Stimulated activated CD8-positive, alpha-beta memory T cell treated with anti-CD3 and anti-CD28 coated beads, Interleukin-7, amount 100 ng/mL, for 48 hours (primary cell): ENCODE results near the gene STUM.

Source experiments
- DNase-seq, 2 donors: peaks; one replicate each; pipeline ENCODE4 v3.0.0-alpha.2; 2020; ENCODE audit warnings: low read depth in 1 of 2; ENCODE audit errors: extremely low read depth in 1 of 2

The STUM gene

DNA sequence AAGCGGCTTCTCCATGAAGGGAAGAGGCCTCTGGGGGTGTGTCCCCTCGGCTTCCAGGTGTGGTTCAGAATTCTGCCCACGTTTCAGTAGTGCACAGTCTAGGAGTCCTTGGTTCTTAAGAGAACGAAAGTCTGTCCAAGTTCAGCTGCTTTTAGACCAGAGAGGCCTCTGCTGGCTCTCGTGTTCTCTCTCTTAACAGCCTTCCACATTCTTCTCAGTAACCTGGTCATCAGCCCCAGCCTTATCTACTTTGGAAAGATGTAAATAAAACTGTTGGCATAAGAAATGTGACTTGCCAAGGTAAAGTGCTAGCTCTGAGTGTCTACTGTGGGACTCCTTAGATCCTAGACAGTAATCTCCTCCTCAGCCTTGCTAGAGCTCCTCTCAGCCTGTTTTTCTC is 15.3 kb upstream of the STUM start:
- DNase-seq, result no peak

DNA sequence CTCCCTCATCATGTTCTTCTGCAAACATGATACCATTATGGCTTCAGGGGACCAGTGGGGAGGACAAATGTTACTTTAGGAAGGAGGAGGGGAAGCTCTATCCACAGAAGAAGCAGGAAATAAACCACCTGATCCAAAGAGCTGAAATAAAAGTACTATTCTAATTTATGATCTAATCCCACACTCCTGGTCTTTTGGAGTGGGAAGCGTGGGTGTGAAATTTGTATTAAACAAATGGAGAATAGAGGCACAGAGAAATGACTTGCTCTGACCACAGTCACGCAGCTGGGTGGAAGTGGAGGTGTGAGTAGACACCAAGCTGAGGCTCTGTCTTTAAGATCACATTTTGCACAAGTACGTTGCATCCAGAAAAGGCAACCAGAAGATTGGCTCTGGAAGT is 14.5 kb upstream of the STUM start:
- no peak for DNase-seq

DNA sequence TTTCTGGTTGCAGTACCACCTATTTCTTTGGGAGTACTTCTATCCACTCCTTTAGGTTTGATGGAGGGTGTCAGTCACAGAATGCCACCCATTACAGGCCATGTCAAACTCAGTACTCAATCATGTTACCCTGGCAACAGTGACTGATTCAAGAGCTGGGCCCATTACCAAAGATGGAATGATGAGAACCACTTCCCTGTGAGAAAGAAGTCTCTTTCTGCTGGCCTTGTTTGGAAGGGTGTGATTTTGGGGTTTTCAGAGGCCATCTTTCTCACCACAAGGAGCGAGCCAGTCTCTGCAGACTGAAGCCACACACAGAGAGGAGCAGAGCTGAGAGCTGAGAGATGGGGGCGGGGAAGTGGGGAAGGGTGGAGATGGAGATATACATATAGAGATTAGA is 13.9 kb upstream of the STUM start:
- no peak for DNase-seq

DNA sequence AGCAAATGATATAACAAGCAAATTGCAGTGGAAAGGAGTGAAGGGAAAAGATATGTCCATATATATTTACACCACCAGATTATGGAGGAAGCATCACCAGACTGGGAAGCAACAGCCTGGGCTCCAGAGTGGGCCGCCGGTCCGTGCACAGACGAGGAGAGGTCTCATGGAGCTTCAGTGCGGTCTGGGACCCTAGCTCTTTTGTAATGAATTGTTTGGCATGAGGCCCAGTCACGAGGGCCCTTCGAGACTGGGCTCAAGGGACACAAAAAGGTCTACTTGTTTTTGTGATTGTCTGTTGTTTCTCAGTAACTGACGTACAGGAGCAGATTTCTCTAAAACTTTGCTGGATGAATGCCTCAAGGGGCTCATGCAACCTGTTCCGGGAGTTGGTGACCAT is 12.9 kb upstream of the STUM start:
- no peak for DNase-seq

DNA sequence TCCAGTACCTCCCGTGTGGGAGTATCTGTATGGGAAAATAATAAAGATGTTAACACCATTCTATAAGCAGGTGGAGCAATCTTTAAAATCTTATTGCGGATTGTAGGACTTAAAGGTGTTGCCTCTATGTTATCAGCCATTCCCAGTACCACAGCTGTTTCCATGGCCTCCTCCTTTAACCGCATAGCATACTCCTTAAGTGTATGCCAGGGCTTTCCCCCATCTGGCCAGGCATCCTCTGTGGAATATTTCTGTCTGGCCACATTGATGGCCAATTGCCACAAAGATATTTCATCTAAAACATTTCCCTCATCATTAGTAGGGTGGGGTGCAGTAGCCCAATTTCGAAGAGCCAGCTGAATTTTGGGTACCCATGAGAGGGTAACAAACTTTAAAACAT is 7.3 kb upstream of the STUM start:
- DNase-seq, result no peak

DNA sequence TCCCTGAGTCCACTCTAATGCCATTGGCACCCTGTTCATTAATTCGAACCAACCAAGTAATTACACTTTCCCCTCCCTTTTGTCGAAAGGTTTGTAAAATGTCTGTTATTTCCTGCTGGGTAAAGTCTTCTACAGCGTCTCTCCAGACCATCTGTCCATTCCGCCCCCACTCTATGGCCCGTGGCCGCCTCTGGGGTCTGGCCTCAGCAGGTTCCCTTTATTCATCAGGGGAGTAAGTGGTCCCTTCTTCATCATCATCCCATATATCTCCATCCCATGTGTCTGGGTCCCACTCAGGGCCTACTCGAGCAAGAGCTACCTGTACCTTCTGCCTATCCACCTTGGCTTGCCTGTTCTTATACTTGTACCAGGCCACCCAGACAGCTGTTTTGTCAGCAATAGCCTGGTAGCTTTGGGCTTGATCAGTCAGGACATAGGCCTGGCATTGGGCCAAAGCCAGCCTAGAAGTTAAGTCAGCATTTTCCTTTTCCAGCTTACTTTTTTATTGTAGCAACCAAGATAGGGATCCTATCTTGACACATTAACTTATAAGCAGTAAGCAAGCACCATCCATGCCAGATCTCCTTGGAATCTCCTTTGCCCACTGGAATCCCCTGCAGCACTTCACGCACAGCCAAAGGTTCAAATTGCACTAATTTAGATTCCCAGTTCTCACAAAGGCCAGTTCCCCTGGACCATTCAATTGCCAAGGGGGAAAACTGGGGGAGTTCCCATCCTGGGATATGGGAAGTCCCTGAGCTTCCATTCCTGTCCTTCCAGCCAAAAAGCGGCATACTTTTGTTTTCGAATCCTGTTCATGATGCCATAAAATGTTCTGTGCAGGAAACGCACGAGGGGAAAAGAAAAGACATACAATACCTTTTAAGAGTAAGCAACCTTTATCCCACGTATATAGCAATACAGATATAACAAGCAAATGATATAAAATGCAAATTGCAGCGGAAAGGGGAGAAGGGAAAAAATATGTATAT is 6.6 kb upstream of the STUM start:
- DNase-seq, result no peak

DNA sequence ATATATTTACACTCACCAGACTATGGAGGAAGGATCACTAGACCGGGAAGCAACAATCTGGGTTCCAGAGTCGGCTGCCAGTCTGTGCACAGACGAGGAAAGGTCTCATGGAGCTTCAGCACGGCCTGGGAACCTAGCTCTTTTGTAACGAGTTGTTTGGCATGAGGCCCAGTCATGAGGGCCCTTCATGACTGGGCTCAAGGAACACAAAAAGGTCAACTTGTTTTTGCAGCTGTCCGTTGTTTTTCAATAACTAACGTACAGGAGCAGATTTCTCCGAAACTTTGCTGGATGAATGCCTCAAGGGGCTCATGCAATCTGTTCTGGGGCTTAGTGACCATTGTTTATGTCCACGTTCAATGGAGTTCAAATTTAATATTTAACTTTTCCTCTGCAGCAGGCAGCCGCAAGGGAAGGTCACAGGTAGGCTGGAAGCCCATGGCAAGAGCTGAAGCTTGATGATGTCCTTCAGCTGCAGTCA is 5.9 kb upstream of the STUM start:
- DNase-seq, result no peak

DNA sequence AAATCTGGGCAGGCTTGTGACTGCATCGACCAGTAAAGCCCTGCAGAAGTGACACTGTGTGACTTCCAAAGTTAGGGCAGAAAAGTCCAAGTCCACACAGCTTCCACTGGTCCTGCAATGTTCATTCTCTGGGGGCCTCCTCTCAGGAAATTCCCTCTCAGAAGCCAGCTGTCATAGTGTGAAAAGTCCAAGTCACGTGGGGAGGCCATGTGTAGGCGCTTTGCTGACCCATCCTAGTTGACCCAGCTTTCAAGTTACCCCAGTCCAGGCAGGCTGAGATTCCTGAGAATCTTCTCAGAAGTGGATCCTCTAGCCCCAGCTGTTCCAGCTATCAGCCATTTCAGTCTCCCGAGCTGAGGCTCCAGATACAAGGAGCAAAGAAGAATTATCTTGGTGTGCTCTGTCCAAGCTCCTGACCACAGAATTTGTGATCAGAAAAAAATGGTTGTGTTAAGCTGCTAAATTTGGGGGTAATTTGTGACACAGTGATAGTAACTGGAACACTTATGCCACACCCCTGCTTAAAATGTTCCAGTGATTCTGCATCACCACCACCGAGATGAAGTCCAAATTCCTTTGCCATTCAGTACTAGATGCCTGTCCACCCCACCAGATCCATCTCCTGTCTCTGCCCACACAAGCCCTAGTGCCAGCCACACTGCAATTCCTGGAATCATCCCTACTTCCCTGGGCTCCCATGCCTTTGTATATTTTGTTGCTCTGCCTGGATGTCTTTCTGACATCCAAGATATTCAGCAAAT is 2.5 kb upstream of the STUM start:
- no peak for DNase-seq

DNA sequence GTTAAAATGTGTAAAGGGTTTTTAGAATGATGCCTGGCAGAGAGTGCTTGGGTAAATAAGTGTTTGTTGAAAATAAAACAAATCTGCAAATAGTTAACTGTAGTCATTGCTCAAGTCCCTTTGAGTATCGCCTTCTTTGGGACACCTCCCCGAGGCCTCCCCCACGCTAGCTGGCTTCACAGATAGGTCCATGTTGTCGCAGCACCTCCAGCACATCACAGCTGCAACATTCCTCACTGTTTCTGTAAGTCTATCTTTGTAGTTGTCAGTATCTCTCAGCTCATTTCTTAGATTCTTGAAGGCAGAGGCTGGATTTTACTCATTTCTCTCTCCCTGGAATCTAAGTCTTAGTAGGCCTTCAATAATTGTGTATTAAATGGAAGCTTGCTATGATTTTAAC is 1.6 kb upstream of the STUM start:
- DNase-seq, result no peak

DNA sequence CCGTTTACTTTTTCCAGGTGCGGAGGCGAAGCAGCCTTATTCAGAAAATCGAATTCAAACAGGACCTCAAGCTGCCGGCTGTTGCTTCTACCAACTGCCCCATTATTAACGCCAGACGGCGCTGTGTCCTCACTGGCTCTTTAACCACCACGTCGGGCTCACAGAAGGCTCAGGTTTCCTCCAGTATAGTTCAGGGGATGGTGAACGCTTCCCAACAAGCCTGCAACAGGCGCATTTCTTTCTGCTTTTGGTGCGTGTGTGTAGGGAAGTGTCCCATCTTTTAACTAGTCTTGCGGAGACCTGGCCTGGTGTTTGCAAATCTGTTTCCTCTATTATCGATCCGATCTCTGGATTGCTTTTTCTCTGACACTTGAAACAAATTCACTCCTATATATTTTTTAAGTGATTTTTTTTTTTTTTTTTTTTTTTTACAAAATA is 791 bp upstream of the STUM start:
- DNase-seq, result peak in 1 of 2 donors; percentile 27

DNA sequence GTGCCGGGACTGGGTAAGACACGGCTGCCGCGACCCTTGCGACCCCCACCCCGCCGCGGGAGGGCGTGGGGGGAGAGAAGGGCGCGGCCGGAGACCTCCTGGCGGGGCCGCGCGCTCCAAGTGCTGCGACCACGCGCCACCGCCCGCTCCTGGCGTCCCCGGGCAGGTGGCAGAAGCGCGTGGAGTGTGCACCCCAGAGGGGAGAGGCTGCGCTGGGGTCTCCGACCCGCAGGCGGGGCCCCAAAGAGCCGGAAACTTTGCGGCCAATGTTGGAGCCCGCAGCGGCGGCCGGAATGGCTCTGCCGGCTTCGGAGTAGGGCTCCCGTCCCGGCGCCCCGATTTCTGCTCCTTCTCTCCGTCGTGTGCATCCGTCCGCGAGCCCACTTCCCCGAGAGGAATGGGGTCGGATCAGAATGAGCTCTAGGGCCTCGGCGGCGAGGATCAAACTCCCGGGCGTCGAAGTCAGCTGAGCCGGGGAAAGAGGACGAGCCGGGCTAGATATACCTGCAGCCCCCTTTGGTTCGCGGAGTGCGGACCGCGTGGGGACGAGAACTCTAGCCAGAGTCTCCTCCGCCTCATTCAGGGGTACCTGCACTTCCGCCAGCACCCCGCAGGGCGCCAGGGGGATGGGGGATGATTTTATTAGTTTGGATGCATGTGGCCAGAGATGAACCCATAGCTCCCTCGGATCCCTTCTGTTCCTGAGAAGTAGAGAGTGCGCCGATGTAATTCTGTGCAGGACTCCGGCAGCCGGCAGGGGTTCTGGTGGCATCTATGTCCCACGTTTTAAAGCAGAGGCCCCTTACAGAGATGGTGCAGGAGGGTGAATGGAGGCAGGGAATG is 751 bp downstream of the STUM start:
- no peak for DNase-seq

DNA sequence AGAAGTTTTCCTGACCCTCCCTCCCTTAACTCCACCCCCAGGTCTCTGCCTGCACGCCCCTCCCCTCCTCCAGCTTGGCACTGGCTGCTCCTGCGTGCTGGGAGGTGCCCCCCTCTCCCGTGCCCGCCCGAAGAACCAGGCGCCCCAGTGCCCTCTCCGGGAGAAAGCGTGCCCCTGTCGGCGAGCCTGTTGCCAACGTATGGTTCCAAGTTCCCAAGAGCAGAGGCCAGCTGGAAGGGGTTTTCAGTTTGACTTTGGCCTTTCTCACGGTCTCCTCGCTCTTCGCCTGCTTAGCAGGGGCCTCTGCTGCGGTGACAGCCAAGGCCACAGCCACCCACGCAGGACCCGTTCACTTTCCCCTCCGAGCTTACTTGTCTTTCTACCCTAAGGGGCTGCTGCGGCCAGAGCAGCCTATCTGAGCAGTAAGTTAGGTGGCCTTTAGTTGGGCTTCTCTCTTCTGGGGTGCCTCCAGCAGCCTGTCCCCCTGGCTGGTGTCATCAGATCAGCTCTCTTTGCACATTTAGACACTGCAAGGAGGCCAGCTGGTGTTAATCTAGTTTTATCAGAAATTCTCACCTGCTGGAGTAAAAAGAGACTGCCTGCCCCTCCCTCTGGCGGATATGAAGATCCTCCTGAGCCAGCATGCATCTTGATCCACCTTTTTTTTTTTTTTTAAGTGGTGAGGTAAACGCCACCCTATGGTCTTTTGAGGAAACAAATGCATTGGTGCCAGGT is 1.5 kb downstream of the STUM start:
- DNase-seq, result peak in 1 of 2 donors; percentile 22

DNA sequence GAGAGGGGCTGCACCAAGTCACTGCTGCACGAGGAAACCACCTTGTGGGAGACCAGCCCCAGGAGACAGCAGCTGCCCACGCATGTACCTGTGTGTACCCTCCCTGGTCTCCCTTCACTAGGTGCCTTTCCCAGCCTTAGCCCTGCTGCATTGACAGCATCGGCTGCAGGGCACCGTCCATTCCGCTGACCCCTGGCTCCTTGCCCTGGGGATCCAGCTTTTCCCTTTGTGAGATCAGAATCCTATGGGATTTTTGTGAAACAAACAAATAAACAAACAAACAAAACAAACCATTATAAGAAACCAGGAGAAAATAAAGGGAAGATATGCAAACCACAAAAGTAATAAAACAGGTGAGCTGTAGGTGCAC is 2.1 kb downstream of the STUM start:
- DNase-seq, result no peak

DNA sequence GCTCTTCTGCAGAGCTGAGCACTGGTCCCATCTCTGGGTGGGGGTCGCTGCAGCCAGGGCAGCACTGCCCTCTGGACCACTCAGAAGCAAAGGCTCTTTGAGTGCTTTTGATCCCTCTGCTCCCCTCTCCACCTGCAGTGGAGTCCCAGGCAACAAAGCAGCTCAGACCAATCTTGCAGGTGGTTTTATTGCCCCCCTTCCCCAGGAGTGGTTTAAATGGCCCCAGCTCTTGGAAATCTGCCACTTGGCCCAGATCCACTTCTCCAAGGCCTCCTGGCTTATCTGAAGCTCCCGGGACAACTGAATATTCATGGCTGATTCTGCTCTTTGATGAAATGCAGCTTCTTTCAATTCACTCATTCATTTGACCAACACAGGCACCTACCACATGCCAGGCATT is 2.7 kb downstream of the STUM start:
- DNase-seq, result no peak

DNA sequence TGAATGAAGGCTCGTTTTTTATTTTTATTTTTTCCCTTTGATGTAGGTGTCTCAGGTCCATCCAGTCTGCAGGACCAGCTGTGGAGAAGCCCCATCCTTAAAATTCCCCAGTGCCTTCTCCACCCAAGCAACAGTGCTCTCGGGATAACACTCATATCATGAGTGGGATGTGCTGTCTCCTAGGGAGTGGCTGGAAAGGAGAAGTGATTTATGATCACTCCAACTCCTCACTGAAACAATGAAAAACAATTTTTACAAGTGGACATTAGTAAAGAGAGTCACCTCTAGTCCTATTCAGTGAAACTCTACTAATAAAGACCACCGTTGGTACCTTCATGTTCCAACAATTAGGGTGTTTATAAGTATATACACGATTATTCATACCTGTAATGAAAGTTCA is 3.5 kb downstream of the STUM start:
- DNase-seq, result no peak

DNA sequence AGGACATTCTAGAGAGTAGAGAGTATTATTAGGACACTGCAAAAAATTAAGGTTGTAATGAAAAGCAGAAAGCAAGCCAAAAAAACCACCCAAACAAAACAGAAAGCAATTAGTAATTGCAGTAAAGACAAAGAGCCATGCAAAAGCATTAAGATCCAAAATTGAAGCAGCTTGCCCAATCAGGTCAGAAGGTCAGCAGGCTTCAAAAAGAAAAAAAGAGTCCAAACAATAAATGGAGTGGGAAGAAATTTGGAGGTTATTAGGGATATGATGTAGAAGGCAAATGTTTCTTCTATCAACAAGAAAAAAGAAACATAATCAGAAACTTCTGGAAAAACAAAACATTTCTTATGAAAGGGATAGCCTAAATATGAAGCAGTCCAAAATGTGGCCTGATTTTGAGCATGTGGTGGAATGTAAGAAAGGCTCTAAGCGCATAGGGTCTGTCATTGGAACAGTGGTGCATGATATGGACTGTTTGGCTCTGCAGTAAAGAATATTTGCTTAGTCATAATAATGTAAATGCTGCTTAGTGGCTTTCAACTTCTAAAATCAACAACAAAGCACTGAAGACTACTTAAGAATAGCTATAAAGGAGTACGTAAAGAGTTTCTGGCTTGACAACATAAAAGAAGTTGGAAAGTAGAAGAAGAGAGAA is 4.8 kb downstream of the STUM start:
- no peak for DNase-seq

DNA sequence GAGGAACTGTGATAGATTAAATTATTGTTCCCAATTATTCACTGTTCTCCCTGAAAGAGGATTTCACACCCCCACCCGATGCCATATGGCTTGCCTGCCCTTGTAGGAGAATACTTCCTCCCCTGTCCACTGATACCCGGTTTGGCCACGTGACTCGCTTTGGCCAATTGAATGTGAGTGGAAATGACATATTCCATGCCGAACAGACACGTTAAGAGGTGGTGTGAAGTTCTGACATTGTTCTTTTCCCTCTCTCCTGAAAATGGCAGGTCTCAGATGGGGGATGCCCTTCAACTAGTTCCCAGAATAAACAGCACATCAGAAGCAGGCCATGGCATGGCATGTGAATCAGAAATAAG is 5.3 kb downstream of the STUM start:
- DNase-seq, result no peak

DNA sequence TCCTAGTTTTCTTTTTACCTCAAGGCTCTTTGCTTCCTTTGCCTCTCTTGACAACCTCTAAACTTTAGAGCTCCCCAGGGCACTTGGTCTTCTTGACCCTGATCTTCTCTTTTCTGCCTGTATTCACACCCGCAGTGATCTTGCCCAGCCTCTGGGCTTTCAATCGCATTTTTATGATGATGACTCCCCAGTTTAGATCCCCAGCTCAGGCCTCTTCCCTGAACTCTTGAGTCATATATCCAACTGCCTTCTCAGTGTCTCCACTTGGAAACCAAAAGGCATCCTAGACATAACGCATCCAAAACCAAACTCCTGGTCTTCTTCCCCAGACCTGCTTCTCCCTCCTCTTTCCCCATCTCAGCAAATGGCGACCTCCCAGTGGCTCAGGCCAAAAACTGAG is 6.5 kb downstream of the STUM start:
- DNase-seq, result no peak

DNA sequence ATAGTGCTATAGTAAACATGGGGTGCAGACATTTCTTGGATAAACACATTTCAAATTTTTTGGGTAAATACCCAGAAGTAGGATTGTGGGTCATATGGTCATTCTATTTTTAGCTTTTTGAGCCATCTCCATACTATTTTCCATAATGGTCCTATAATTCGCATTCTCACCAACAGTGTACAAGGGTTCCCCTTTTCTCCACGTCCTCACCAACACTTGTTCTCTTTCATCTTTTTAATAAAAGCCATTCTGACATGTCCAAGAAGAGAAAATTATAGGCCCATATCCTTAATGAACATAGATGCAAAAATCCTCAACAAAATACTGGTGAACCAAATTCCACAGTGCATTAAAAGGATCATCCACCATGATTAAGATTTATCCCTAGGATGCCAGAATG is 8.9 kb downstream of the STUM start:
- DNase-seq, result no peak
